Stimulated activated naive CD8-positive, alpha-beta T cell treated with anti-CD3 and anti-CD28 coated beads, Interleukin-15, amount 100 ng/mL, for 72 hours (primary cell): Measurements from ENCODE around the gene CRABP2.
A peak's percentile ranks its signal among the peaks of the same experiment; 100 is the strongest.

Experiments
- ATAC-seq: fragments of 150-1000 bp; cut with Tn5 transposase; 2 replicates; pipeline ENCODE4 v1.10.0; 2021; ENCODE audit warnings: mild to moderate bottlenecking, moderate library complexity
- DNase-seq, 2 donors: peaks; one replicate each; pipeline ENCODE4 v3.0.0; 2021 to 2022
- H3K27ac Mint-ChIP-seq, 2 donors: one replicate each; pipeline ENCODE4 v1.8.0; 2022; ENCODE audit warnings: mild to moderate bottlenecking in 2 of 2, mixed read lengths in 2 of 2, moderate library complexity in 2 of 2
- H3K27me3 Mint-ChIP-seq: one replicate; pipeline ENCODE4 v1.8.0; 2022; ENCODE audit warnings: mixed read lengths
- H3K4me1 Mint-ChIP-seq: one replicate; pipeline ENCODE4 v1.8.0; 2022; ENCODE audit warnings: mild to moderate bottlenecking, mixed read lengths
- H3K4me3 Mint-ChIP-seq, 2 donors: one replicate each; pipeline ENCODE4 v1.8.0; 2022; ENCODE audit warnings: mild to moderate bottlenecking in 2 of 2, mixed read lengths in 2 of 2, moderate library complexity in 1 of 2
- H3K9me3 Mint-ChIP-seq, 2 donors: one replicate each; pipeline ENCODE4 v1.8.0; 2022; ENCODE audit warnings: mixed read lengths in 2 of 2

CRABP2 gene

DNA sequence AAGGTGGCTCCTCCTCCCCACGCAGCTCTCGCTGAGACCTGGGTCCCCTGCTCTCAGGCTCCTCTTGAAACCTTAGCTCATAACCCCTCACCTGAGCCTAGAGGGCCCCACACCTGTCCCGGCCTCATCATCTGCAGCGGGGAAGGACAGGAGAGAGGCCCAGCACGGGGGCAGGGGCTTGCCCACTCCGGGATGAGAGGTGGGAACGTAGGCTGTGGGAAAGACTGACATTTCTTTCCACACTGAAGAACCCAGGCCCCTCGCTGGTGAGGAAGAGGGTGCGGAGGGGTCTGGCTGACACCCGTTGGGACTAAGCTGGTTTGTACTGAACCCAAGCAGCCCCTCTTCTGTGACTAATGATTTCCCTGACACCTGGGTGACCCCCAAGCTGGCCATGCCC is 14.2 kb downstream of the CRABP2 start:
- DNase-seq (no peak), ATAC-seq (no peak)
- H3K4me3 Mint-ChIP-seq: no peak overlapping the region
- peaks cover 67% of the 10 kb centered on the region for H3K27me3 Mint-ChIP-seq
- no peak overlapping the region for H3K27ac Mint-ChIP-seq
- peaks cover 36% of the 10 kb centered on the region for H3K4me1 Mint-ChIP-seq
- no peaks in the 10 kb centered on the region for H3K9me3 Mint-ChIP-seq

DNA sequence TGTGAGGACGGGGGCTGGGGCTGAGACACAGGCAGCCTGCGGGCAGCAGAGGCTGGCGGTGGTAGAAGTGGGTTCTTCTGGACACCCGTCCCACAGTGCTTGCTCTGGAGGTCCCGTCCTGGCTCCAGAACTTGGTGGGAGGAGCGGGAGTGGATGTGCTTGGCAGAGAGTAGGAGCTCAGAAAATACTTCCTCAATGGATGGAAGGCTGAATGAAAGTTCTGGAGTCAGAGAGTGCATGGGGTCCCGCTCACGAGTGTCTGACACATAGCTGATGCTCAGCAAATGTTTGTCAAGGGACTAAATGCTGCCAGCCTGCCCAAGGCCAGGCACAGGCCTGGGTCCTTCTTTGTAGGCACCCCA is 14.7 kb downstream of the CRABP2 start:
- ATAC-seq: no peak
- H3K27ac Mint-ChIP-seq: no peak overlapping the region
- no peaks in the 10 kb centered on the region for H3K9me3 Mint-ChIP-seq
- H3K4me1 Mint-ChIP-seq: peaks cover 36% of the 10 kb centered on the region
- no peak overlapping the region for H3K4me3 Mint-ChIP-seq
- no peak for DNase-seq
- H3K27me3 Mint-ChIP-seq: peaks cover 67% of the 10 kb centered on the region

DNA sequence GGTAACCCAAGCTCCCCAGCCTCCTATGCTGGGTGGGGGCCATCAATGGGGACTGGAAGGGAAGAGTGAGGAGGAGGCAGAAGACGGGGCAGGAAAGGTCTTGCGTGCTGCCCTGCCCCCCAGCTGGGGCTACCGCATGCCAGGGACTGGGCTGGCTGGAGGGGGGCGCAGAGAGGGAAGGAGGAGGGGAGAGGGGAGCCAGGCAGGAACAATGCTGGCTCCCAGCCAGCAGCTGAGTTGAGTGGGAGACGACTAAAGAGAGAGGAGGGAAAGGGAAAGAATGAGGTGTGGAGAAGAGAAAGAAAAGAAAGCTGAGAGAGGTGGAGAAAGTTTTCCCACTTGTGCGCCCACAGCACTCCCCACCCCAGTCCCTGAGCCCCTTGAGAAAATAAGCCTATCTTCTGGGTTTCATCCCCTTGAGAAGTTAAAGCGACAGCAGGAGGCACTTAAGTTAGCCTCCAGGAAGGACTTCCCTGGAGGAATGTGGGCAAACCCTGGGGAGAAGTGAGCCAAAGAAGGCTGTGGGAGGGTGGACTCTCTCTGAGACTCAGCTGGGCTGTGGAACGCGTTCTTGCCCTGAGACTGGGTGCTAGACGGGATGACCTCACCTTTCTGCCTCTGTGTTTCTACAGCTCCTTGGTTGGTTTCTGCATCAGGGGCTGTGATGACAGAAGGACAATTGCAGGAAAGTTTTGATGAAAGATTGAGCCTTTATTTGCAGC is 15.3 kb downstream of the CRABP2 start:
- H3K27ac Mint-ChIP-seq: no peak overlapping the region
- peaks cover 67% of the 10 kb centered on the region for H3K27me3 Mint-ChIP-seq
- H3K4me1 Mint-ChIP-seq: peaks cover 36% of the 10 kb centered on the region
- H3K4me3 Mint-ChIP-seq: no peak overlapping the region
- ATAC-seq (no peak), DNase-seq (no peak)
- H3K9me3 Mint-ChIP-seq: no peaks in the 10 kb centered on the region

DNA sequence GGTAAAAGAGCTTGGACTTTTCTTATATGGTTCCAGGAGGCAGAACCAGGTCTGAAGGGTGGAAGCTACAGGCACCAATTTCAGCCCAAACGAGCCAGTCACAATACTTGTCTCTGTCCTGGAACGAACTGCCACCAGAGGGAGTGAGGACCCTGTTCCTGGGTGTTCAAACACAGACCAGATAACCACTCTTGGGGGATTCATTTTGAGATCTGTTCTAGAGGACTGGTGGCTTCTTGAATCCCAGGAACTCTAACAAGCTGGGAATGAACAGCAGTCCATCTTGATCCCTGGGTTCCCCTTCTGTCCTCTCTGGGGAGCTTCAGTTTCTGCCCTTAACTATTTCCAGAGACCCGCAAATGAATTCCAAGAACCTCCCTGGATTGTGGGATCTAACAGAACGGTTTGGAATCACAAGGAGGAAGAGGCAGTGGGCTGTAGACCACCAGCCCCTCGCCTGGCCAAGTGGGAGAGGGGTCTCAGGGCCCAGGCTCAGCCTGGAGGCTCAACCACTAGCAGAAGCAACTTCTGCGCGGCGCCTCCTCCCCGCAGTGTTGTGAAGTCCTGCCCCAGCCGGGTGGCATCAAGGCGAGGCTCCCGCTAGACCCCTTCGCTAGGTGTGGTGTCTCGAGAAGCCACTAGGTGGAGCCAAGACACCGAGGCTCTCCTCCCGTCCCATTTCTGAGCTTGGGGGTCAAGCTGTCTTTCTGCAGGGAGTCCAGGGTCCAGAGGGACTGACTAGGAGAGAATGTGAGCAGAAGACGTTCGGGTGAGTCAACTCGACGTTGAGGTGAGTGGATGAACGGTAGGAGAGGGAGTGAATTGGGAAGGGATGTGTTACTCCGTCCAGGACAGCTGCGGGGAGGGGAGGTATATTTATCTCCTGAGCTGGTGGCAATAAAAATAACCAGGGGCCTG is 16.1 kb downstream of the CRABP2 start:
- Mint-ChIP-seq H3K9me3 (no peaks in the 10 kb centered on the region), H3K27ac (peak overlapping the region in 1 of 2 donors; percentile 86), H3K27me3 (peaks cover 69% of the 10 kb centered on the region), H3K4me1 (peaks cover 42% of the 10 kb centered on the region), H3K4me3 (peak overlapping the region; percentile 48 to 74)
- DNase-seq: peak; percentile 80
- peak; percentile 96 for ATAC-seq

DNA sequence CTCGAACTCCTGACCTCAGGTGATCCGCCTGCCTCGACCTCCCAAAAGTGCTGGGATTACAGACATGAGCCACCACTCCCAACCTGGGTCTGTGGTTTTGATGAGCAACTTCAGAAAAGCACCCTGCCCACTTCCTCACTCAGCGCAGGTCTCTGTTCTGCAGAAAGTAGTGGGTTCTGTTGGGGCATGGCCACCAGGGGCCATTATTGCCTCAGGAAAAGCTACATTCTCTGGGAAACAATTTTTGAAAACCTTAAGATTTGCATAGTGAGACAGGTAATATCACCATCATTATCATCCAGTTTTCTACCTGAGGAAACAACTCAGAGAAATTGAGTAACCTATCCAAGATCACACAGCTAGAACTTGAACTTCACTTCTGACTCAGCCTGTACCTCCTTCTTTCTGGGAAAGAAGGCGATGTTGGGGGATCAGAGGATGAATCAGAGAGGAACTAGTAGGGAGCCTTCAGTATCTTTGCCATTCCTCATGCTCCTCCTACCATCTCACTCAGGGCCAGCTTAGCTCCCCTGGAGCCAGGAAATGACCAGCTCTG is 21.1 kb downstream of the CRABP2 start:
- H3K9me3 Mint-ChIP-seq: no peaks in the 10 kb centered on the region
- no peak overlapping the region for H3K27ac Mint-ChIP-seq
- ATAC-seq (peak; percentile 89), DNase-seq (peak in 1 of 2 donors; percentile 64)
- H3K27me3 Mint-ChIP-seq: peaks cover 58% of the 10 kb centered on the region
- no peak overlapping the region for H3K4me3 Mint-ChIP-seq
- peaks cover 24% of the 10 kb centered on the region for H3K4me1 Mint-ChIP-seq

DNA sequence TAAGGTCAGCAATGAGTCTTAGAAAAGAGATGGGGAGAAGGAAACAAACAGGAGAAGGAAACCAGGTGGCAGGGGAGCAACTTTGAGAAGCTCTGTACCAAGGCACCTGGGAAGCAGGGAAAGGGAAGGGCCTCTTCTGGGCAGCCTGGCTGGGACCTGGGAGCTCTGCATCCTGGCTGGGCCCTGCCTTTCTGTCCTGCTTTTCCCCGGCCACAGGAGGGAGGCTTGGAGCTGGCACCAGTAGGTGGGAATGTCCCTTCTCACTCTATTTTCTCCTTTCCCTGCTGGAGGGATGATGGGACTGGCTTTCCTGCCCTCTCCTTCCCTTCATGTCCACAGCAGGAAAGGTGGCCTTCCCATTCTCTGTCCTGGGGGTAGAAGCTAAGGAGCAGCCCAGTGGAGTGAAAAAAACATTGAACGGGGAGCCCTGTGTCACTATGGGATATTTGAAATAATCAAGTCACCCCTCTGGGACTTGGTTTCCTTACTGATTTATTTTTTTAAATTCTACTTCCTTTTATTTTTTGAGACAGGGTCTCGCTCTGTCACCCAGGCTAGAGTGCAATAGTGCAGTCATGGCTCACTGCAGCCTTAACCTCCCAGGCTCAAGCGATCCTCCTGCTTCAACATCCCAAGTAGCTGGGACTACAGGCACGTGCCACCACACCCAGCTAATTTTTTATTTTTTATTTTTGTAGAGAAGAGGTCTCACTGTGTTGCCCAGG is 23.1 kb downstream of the CRABP2 start:
- H3K4me3 Mint-ChIP-seq: no peak overlapping the region

DNA sequence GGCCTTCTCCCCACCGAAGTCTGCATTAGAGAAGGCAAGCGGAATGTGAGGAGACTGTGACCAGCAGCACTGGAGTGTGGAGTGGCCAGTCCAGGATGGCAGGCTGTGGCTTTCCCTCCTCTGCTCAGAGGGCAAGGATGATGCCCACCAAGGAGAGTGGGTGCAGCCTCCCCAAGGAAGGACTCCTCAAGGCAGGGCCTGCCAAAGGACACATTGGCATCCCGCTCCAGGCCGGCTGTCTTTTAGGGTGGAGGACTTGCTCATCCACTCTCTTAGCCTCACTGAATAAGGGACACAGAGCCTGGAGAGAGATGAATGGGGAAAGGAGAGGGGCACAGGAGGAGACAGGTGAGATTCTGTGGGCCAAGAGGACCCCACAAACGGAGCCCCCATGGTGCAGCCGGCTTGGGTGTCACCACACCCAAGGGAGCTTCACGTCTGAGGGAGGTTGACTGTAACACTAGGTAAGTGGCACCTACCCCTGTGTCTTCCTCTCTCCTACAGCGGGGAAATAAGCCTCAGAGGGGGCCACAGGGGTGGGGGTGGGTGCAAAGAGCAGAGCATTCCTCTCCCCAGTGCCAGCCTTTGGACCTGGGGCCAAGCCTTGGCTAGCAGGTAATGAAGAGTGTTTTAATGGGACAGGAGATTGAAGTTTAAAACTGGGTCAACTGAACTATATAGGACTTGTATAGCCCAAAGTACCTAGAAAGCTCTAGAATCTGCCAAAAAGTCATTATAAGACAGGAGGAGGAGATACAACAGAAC is 24.0 kb downstream of the CRABP2 start:
- DNase-seq (no peak), ATAC-seq (no peak)
- H3K27me3 Mint-ChIP-seq: peaks cover 74% of the 10 kb centered on the region
- no peak overlapping the region for H3K4me3 Mint-ChIP-seq
- peaks cover 38% of the 10 kb centered on the region for H3K4me1 Mint-ChIP-seq
- H3K9me3 Mint-ChIP-seq: no peaks in the 10 kb centered on the region
- H3K27ac Mint-ChIP-seq: no peak overlapping the region

More for the DNA sequence above, 23.1 kb downstream of the CRABP2 start:
- Mint-ChIP-seq H3K27ac (peak overlapping the region; percentile 35 to 49), H3K9me3 (no peaks in the 10 kb centered on the region), H3K4me1 (peaks cover 32% of the 10 kb centered on the region), H3K27me3 (peaks cover 67% of the 10 kb centered on the region)
- ATAC-seq: no peak
- DNase-seq: no peak

DNA sequence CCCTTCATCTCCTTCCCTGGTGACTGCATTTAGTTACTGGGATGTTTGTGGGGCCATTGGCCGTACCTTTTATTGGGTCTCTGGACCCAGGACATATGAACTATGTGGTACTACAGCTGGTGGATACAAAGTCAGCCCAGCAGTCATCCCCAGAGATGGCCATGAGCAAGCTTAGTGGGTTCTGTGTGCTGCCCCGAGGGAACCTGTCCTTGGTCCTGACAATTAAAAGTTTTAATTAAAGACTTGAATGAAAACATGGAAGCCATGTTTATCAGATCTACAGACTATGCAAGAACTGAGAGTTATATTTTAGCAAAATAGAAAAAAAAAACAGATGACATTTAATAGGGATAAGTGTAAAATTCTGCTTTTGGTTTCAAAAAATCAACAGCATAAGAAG is 25.3 kb downstream of the CRABP2 start:
- Mint-ChIP-seq H3K27ac (no peak overlapping the region), H3K27me3 (peaks cover 87% of the 10 kb centered on the region), H3K9me3 (no peaks in the 10 kb centered on the region), H3K4me1 (peaks cover 38% of the 10 kb centered on the region), H3K4me3 (no peak overlapping the region)
- ATAC-seq (no peak), DNase-seq (no peak)

DNA sequence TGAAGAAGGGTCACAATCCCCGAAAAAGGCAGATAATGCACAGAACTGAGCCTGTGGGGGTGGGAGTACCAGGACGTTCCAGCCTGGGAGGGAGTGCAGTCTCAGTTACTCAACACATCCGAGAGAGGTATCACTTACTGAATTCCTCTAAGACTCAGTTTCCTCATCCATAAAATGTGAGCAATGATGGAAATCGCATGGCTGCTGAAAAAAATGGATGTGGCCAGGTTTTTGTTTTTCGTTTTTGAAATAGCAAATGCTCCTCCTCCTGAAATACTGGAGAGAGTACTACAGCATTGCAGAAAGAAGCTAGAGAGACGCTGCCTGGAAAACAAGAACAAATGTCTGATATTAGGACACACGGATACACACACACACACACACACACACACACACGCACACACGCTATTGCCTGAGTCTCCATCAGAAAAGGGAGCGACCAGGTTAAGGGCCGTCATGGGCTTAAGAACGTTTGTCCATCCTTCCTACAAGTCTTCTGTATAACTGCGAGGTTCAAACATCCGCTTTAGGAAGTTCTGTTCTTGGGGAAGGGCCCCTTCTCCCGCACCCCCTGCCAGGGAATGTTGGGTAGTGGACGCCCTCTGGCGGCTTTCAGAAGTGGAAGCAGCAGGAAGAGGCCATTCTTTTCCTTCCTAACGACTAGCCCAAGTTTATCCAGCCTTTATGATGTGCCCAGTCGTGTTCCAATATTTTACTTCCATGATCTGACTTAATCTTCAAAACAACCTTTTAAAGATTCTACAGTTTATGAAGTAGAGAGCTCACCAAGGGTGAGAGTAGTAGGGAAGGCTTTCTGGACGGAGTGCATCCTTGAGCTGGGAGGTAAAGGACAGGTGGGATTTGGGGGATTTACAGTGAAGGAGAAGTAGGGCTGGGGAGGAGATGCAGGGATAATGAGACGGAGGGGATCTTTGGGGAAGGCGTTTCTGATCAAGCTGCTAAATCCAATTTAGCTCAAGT is 27.5 kb downstream of the CRABP2 start:
- H3K4me3 Mint-ChIP-seq: peak overlapping the region in 1 of 2 donors; percentile 39
- H3K4me1 Mint-ChIP-seq: peaks cover 18% of the 10 kb centered on the region
- ATAC-seq (no peak), DNase-seq (no peak)
- H3K9me3 Mint-ChIP-seq: no peaks in the 10 kb centered on the region
- no peak overlapping the region for H3K27ac Mint-ChIP-seq
- H3K27me3 Mint-ChIP-seq: peaks cover 92% of the 10 kb centered on the region

DNA sequence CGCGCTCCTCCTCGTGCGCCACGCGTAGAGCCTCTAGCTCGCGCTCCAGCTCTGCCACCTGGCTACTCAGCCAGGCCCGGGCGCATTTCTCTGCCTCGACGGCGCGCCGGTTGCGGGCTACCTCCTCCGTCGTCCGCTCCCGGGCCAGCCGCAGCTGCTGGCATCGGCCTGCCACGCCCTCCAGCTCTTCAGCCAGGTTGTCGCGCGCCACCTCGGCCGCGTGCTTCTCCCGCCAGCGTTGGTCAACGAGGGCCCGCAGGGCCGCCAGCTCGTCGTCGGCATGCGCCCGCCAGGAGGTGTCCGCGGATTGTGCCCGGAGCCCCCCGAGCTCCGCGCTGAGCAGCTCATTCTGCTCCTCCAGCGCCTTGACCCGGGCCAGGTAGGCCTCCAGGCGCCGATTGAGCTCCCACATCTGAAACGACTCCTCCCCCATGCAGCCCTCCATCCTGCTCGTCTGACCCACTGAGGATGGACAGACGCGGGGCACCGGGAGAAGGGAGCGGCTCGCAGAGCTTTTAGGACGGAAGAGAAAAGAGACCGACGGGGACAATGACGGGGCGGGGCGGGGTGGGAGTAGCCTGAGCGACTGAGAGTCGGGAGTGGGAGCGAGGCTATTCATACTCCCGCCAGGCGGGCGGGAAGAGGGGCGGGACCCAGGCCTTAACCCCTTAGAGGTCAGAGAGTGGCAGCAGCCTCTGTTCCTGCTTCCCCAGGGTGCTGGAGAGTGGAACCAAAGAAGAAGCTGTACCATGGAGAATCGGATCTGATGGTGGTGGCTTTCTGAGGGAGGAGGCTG is 28.4 kb downstream of the CRABP2 start, which contains the start of gene NES:
Gene NES (minus strand): TSS at position 588 of the 796 bp plus-strand sequence. CDS start 143 bp downstream, at position 445.
- Mint-ChIP-seq H3K4me1 (peaks cover 18% of the 10 kb centered on the region), H3K9me3 (no peaks in the 10 kb centered on the region), H3K4me3 (peak within 1 kb of the TSS; percentile 36 to 39), H3K27me3 (peaks cover 97% of the 10 kb centered on the region), H3K27ac (peak within 1 kb of the TSS in 1 of 2 donors; percentile 68)
- DNase-seq (no peak), ATAC-seq (no peak)

DNA sequence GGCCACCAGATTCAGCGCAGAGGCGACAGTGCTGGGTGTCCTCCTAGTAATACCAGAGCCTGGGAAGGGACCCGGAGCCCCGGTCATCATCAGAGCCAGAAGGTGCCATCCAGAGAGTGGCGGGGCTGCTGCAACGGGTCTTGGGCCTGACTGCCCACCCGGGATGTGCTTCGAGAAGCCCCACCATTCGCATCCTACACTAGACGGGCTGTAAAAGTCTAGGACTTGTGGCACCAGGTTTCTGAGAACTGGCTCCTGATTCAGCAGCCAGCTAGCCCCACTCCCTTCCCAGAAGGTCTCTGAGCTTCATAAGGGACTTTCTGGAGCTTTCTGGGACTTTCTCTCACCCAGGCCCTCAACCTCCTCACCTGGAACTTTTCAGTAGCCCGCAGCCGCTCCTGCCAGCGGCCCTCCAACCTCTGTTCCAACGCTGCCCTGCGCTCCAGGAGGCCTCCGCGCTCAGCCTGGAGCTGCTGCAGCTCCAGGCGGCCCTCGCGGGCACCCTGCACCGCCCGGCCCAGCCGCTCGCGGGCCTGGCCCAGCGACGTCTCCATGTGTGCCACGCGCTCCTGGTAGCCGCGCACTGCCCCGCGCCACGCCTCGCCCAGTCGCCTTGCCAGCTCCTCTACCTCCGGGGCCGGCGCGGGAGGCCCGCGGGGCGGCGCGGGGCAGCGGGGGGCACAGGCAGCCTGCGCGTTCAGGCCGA is 29.1 kb downstream of the CRABP2 start:
- Mint-ChIP-seq H3K27me3 (peaks cover 97% of the 10 kb centered on the region), H3K4me1 (peaks cover 18% of the 10 kb centered on the region), H3K9me3 (no peaks in the 10 kb centered on the region), H3K27ac (no peak overlapping the region), H3K4me3 (no peak overlapping the region)
- ATAC-seq: no peak
- DNase-seq: no peak

DNA sequence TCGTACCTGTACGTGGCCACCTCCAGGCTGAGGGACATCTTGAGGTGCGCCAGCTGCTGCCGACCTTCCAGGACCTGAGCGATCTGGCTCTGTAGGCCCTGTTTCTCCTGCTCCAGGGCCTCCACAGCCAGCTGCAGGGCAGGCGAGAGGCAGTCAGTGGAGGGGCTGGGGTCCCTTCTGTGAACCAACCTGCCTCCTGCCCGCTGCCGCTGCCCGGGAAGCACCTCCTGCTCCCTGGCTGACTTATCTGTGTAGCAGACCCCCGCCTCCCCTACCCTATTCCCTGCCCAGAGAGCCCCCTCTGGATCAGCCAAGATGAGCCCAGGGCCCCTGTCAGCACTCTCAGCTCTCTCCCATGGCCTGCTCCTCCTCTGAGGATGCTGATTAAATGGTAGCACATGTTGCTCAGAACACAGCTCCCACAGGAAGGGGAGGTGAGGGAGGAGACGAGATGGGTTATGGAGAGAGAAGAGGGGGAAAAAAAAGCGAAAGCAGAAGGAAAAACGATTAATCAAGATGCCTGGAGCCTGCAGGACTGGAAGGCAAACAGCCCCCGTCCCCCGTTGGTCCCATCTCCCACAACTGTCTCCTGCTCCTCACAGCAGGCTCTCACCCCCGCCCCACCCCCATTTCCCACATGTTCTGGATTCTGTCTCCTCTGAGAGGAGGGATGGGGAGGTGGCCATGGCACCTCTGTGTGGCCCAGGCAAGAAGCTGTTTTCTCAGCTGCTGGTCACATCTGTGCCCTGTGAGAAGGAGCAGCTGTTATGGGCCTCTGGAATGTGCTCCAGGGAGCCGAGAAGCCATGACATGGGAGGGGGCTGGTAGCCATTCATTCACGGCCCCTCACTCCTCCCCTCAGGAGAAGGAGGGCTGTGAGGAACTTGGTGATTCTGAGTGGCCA is 29.9 kb downstream of the CRABP2 start:
- peaks cover 18% of the 10 kb centered on the region for H3K4me1 Mint-ChIP-seq
- no peaks in the 10 kb centered on the region for H3K9me3 Mint-ChIP-seq
- H3K27ac Mint-ChIP-seq: peak overlapping the region in 1 of 2 donors; percentile 67
- H3K27me3 Mint-ChIP-seq: peaks cover 94% of the 10 kb centered on the region
- DNase-seq (no peak), ATAC-seq (no peak)
- H3K4me3 Mint-ChIP-seq: no peak overlapping the region
